ENCODE results near the gene ASXL2.

DNA sequence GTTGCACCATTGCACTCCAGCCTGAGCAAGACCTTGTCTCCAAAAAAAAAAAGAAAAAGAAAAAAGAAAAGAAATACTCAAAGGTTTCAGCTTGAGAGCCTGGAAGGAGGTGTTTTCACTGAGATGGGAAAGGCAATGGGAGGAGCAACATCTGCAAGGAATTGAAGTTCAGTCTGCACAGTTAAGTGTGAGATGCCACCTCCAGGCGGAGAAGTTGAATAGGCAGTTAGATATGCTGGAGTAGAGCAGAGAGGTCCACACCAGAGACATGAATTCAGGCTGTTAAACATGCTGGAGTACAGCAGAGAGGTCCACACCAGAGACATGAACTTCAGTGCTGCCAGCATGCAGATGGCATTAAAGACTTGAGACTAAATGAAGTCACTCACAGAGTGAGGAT, 163.5 kb downstream of the ASXL2 start:
- TF ChIP-seq, protein P1, sequence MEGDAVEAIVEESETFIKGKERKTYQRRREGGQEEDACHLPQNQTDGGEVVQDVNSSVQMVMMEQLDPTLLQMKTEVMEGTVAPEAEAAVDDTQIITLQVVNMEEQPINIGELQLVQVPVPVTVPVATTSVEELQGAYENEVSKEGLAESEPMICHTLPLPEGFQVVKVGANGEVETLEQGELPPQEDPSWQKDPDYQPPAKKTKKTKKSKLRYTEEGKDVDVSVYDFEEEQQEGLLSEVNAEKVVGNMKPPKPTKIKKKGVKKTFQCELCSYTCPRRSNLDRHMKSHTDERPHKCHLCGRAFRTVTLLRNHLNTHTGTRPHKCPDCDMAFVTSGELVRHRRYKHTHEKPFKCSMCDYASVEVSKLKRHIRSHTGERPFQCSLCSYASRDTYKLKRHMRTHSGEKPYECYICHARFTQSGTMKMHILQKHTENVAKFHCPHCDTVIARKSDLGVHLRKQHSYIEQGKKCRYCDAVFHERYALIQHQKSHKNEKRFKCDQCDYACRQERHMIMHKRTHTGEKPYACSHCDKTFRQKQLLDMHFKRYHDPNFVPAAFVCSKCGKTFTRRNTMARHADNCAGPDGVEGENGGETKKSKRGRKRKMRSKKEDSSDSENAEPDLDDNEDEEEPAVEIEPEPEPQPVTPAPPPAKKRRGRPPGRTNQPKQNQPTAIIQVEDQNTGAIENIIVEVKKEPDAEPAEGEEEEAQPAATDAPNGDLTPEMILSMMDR (IDR thresholded peaks at IDR 0.05): no peak
- TF ChIP-seq POLR2A (IDR thresholded peaks at IDR 0.05) (no peak), EP300 (IDR thresholded peaks at IDR 0.05) (no peak), POLR2AphosphoS5 (IDR thresholded peaks at IDR 0.05) (no peak)

Data from gastroesophageal sphincter (tissue), 3 donors.